ENCODE results near the gene UBE2L5. TPM values are rescaled to one million over a fixed set of nuclear protein-coding genes. Genes with fewer than 3 reads are reported as not detected.
A peak's percentile ranks its signal among the peaks of the same experiment; 100 is the strongest.

Gene UBE2L5
- total and polyA plus RNA-seq, 2 of the 13 experiments (the other 11 are each of a cell fraction or from before 2014, with no cell fraction given): 0.13 TPM; not detected in 1

DNA sequence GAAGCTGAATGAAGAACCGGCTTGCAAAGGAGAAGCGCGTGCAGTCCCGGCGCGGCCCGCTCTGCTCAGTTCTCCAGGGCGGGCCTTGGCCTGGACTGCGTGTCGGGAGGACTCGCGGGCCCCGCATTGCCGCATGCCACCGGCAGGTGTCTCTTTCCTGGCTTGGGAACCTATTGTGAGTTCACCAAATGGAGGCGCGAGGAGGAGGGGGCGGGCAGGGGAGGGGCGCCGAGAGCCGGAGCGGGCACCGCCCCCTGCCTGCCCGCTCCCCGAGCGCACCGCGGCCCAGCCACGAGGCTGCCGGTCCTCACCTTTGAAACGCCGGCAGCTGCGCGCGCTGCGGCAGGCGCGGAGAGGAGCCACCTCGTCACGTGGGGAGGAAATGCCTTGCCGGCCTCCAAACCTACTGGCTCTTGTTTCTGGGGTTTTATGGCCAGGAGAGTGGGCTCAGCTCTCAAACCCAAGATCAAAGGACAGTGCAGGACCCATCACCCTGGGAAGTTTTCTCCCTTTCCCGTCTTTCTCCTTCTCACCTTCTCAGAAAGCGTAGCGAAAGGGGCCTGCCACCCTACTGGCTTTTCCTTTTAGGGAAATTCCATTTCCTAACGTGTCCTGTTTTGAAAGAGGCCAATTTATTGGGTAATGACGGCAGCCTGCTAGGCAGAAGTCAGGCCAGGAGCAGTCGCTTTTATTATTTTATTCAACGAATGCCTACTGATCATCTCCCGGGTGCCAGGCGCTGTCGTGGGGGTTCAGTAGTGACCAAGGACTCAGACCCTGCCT is 13.8 kb upstream of the UBE2L5 start (continued):
- peak; percentile 22; the same call in 1 of the 2 replicates for TF ChIP-seq FOXP4 (CRISPR knock-in tag; IDR thresholded peaks at IDR 0.05)
- TF ChIP-seq HDAC6 (IDR thresholded peaks at IDR 0.05; ENCODE audit: low read depth, low read length): no peak
- 0 out of 2 replicates have a peak, but pooled peaks have one; percentile 45 for TF ChIP-seq ZC3H13 (CRISPR knock-in tag; IDR thresholded peaks at IDR 0.05)
- TF ChIP-seq ZBTB40 (IDR thresholded peaks at IDR 0.05): no peak
- TF ChIP-seq ZBTB40 (CRISPR knock-in tag; IDR thresholded peaks at IDR 0.05): peak; percentile 59
- TF ChIP-seq HOXA3 (CRISPR knock-in tag; IDR thresholded peaks at IDR 0.05): peak; percentile 89
- peak; percentile 90; the same call in 1 of the 2 replicates for TF ChIP-seq ETS1 (CRISPR knock-in tag; IDR thresholded peaks at IDR 0.05)
- peak; percentile 29; the same call in 1 of the 2 replicates for TF ChIP-seq HMG20A (CRISPR knock-in tag; IDR thresholded peaks at IDR 0.05; ENCODE audit: borderline replicate concordance)
- TF ChIP-seq ZNF350 (CRISPR knock-in tag; IDR thresholded peaks at IDR 0.05; ENCODE audit: borderline replicate concordance, low read depth): peak; percentile 47; the same call in 1 of the 2 replicates
- peak; percentile 81 for TF ChIP-seq NFAT5 (CRISPR knock-in tag; IDR thresholded peaks at IDR 0.05)

Measured in HepG2 (cell line).